ENCODE results near the gene DOCK10. TPM values are rescaled to one million over a fixed set of nuclear protein-coding genes. Genes with fewer than 3 reads are reported as not detected.
"Not testable (repeated sequence)": the region's sequence is repeated elsewhere in the genome, so short reads cannot be mapped to it uniquely, and the experiment has no call there.

DOCK10 gene
- total RNA-seq, 2 donors from 2014 or later, result 334 to 378 TPM

GRCh38 chr2:224925061-224925809 is 117.0 kb downstream of the DOCK10 start:
- Mint-ChIP-seq H3K4me3 (peak overlapping the region; percentile 84), H3K4me1 (ENCODE audit: low read depth in 2 of 2) (peaks cover 68 to 80% of the 10 kb centered on the region in 2 donors), H3K9me3 (peaks cover 3% of the 10 kb centered on the region), H3K27me3 (no peaks in the 10 kb centered on the region), H3K27ac (peak overlapping the region; percentile 96 to 98), H3K36me3 (peaks cover 52% of the 10 kb centered on the region)
- ATAC-seq (peak; percentile 66 to 75), DNase-seq (ENCODE audit: low spot score) (no peak)

DNA sequence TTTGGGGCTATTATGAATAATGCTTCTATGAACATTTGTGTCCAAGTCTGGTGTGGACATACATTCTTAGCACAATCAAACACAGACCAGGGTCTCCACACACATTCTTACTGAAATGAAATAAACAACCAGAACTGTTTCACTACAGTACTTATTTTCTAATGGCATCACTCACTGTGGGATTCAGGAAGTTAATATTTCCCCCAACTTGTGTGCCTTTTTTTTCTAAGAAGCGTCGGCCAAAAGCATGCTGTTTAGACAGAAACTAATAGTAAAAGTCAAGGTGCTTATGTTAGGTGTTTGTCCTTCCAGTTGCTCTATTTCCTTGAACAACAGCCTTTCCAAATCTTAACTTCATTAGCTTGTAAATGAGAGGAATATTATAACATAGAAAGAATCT is 117.6 kb downstream of the DOCK10 start:
- Mint-ChIP-seq H3K4me3 (peak overlapping the region; percentile 84), H3K27me3 (no peaks in the 10 kb centered on the region)
- ATAC-seq, result no peak

GRCh38 chr2:224922142-224922727 is 120.0 kb downstream of the DOCK10 start:
- peak; percentile 12 to 22 for ATAC-seq
- peaks cover 3% of the 10 kb centered on the region for H3K9me3 Mint-ChIP-seq
- H3K27me3 Mint-ChIP-seq, result no peaks in the 10 kb centered on the region
- H3K36me3 Mint-ChIP-seq, result peaks cover 28% of the 10 kb centered on the region
- peak overlapping the region; percentile 96 to 98 for H3K27ac Mint-ChIP-seq
- H3K4me1 Mint-ChIP-seq (ENCODE audit: low read depth in 2 of 2), result peaks cover 38 to 50% of the 10 kb centered on the region in 2 donors
- DNase-seq (ENCODE audit: low spot score), result no peak
- H3K4me3 Mint-ChIP-seq, result peak overlapping the region; percentile 46

More for the DNA sequence above, 117.6 kb downstream of the DOCK10 start:
- Mint-ChIP-seq H3K9me3 (peaks cover 3% of the 10 kb centered on the region), H3K27ac (peak overlapping the region; percentile 96 to 98), H3K36me3 (peaks cover 48% of the 10 kb centered on the region), H3K4me1 (ENCODE audit: low read depth in 2 of 2) (peaks cover 62 to 74% of the 10 kb centered on the region in 2 donors)
- DNase-seq (ENCODE audit: low spot score), result no peak

GRCh38 chr2:224919472-224920110 is 122.7 kb downstream of the DOCK10 start:
- Mint-ChIP-seq H3K27ac (no peak overlapping the region), H3K4me1 (ENCODE audit: low read depth in 2 of 2) (peaks cover 18 to 24% of the 10 kb centered on the region in 2 donors), H3K4me3 (no peak overlapping the region), H3K9me3 (peaks cover 3% of the 10 kb centered on the region), H3K36me3 (peaks cover 15% of the 10 kb centered on the region), H3K27me3 (no peaks in the 10 kb centered on the region)
- ATAC-seq, result peak in 1 of 2 donors; percentile 37
- DNase-seq (ENCODE audit: low spot score), result no peak

DNA sequence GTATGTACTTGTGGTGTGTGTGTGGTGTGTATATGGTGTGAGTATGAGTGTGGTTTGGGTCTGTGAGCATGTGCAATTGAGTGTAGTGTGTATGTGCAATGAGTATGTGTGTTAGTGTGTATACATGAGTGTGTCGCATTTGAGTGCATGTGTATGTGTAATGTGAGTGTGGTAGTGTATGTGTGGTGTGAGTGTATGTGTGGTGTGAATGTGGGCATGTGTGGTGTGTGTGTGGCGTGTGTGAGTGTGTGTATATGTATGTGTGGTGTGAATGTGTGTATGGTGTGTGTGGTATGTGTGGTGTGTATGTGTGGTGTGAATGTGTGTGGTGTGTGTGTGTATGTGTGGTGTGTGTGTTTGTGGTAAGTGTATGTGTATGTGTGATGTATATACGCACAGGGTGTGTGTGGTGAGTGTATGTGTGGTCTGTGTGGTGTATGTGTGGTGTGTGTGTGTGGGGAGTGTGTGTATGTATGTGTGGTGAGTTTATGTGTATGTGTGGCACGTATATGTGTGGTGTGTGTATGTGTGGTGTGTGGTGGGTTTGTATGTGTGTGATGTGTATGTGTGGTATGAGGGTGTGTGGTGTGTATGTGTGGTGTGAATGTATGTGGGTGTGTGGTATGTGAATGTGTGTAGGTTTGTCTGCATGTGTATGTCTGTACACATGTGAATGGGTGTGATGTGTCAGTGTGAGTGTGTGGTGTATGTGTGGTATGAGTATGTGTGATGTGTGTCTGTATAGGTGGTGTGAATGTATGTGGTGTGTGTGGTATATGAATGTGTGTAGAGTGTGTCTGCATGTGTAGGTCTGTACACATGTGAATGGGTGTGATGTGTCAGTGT is 123.4 kb downstream of the DOCK10 start:
- Mint-ChIP-seq H3K27me3 (no peaks in the 10 kb centered on the region), H3K27ac (no peak overlapping the region), H3K36me3 (peaks cover 7% of the 10 kb centered on the region), H3K4me3 (no peak overlapping the region), H3K4me1 (ENCODE audit: low read depth in 2 of 2) (peaks cover 11 to 17% of the 10 kb centered on the region in 2 donors), H3K9me3 (no peaks in the 10 kb centered on the region)
- DNase-seq (ENCODE audit: low spot score) (no peak), ATAC-seq (peak; percentile 60 to 71)

DNA sequence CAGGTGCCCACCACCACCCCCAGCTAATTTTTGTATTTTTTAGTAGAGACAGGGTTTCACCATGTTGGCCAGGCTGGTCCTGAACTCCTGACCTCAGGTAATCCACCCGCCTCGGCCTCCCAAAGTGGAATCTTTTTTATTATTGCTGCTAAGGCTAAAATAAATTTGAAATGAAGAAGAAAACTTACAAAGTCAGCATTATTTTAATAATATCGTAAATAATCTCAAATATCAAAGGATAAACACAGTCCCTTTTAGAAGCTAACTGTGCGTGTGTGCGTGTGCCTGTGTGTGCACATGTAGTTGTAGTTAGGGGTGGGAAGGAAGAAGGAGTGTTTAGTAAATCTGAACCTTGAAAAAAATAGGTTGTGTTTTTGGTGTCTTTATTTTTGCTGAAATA is 125.0 kb downstream of the DOCK10 start:
- not testable (repeated sequence) for H3K4me3 Mint-ChIP-seq, H3K9me3 Mint-ChIP-seq

DNA sequence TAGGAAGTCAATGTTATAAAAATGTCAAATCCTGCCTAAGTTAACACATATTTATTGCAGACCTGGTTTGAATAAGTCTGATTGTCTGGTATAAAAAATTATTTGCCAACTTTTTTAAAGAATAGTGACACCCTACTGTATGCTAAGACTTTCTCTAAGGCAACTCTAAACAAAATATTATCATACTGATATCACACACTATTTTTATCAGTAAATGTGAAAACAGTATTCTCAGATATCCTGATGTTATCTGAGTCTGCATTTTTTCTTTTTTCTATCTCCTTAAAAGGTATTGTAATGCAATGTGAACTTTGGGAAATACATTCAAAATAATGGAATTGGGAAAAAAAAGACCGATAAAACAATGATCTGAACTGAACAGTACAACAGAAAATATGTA is 127.1 kb downstream of the DOCK10 start:
- Mint-ChIP-seq H3K27me3 (no peaks in the 10 kb centered on the region), H3K4me1 (ENCODE audit: low read depth in 2 of 2) (peaks cover 15 to 19% of the 10 kb centered on the region in 2 donors), H3K4me3 (no peak overlapping the region), H3K36me3 (peaks cover 5% of the 10 kb centered on the region), H3K9me3 (no peaks in the 10 kb centered on the region), H3K27ac (no peak overlapping the region)
- ATAC-seq, result no peak
- no peak for DNase-seq (ENCODE audit: low spot score)

More for the DNA sequence above, 125.0 kb downstream of the DOCK10 start:
- not testable (repeated sequence) for H3K4me1 Mint-ChIP-seq (ENCODE audit: low read depth in 2 of 2); ATAC-seq; H3K27ac Mint-ChIP-seq; H3K27me3 Mint-ChIP-seq; H3K36me3 Mint-ChIP-seq; DNase-seq (ENCODE audit: low spot score)

DNA sequence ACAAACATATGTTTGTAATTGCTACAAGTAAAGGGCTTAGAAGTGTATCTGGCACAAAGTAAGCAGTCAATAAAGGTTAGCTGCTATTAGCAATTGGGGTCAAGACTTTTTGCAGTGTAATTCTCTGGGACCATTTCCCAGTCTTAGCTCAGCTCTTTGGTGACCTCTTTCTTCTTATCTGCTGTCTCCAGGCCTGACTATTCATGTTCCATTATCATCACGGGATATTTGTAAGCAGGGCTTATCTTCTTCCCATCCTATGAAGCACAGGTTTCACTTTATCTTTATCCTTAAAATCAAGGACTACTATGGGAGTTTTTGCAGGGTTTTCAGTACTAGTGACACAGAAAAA is 131.7 kb downstream of the DOCK10 start:
- H3K36me3 Mint-ChIP-seq, result peaks cover 20% of the 10 kb centered on the region
- no peaks in the 10 kb centered on the region for H3K27me3 Mint-ChIP-seq

DNA sequence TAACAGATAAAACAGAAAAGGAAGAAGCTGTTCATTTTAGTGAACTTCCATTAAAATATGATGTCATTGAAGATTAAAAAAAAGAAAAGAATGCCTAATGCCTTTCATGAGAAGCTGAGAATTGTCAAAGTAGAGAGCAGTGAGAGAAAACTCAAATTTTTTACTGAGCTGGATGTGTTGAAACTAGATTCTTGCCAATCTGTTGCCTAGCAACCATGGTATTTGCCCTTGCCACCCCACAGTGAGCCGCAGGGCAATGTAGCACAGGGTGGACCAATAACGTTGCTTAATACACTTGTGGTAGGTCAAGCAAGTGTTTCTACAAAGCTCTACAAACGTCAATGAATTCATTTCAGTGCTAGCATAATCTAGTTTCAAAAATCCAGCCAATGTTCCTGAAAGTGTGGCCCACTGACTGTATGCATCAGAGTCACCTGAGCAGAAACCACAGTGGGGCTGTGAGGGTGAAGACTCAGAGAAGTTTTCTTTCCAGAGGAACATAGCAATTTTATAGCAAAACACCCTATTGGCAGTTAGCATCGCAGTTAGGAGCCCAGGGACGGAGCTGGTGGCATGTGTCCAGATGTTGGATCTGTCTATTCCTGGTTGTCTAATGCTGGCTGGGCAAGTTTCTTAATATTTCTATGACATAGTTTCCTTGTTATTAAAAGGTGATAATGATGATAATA is 132.2 kb downstream of the DOCK10 start:
- no peaks in the 10 kb centered on the region for H3K27me3 Mint-ChIP-seq
- no peaks in the 10 kb centered on the region for H3K9me3 Mint-ChIP-seq
- peaks cover 48 to 56% of the 10 kb centered on the region in 2 donors for H3K4me1 Mint-ChIP-seq (ENCODE audit: low read depth in 2 of 2)
- DNase-seq (ENCODE audit: low spot score), result peak; percentile 66
- H3K4me3 Mint-ChIP-seq, result peak overlapping the region; percentile 3
- peaks cover 20% of the 10 kb centered on the region for H3K36me3 Mint-ChIP-seq
- H3K27ac Mint-ChIP-seq, result peak overlapping the region; percentile 21 to 59
- ATAC-seq, result peak; percentile 81 to 93

More for the DNA sequence above, 131.7 kb downstream of the DOCK10 start:
- H3K4me1 Mint-ChIP-seq (ENCODE audit: low read depth in 2 of 2), result peaks cover 46 to 55% of the 10 kb centered on the region in 2 donors
- peak overlapping the region; percentile 21 to 59 for H3K27ac Mint-ChIP-seq
- ATAC-seq, result peak in 1 of 2 donors; percentile 43
- H3K4me3 Mint-ChIP-seq, result no peak overlapping the region
- no peaks in the 10 kb centered on the region for H3K9me3 Mint-ChIP-seq
- no peak for DNase-seq (ENCODE audit: low spot score)

- DNase-seq (ENCODE audit: low spot score) (no peak), ATAC-seq (no peak)
- Mint-ChIP-seq H3K4me1 (ENCODE audit: low read depth in 2 of 2) (peaks cover 56 to 58% of the 10 kb centered on the region in 2 donors), H3K9me3 (no peaks in the 10 kb centered on the region), H3K4me3 (no peak overlapping the region), H3K27me3 (no peaks in the 10 kb centered on the region), H3K36me3 (peaks cover 20% of the 10 kb centered on the region), H3K27ac (peak overlapping the region; percentile 21 to 59)
Measured at GRCh38 chr2:224908818-224909217, 133.4 kb downstream of the DOCK10 start.

GRCh38 chr2:224904381-224904780 is 137.9 kb downstream of the DOCK10 start:
- ATAC-seq, result peak in 1 of 2 donors; percentile 66

GRCh38 chr2:224903621-224904020 is 138.6 kb downstream of the DOCK10 start:
- peak overlapping the region in 1 of 2 donors; percentile 68 for H3K27ac Mint-ChIP-seq
- H3K9me3 Mint-ChIP-seq, result no peaks in the 10 kb centered on the region
- no peak for DNase-seq (ENCODE audit: low spot score)
- H3K4me3 Mint-ChIP-seq, result no peak overlapping the region
- H3K36me3 Mint-ChIP-seq, result peaks cover 20% of the 10 kb centered on the region
- H3K4me1 Mint-ChIP-seq (ENCODE audit: low read depth in 2 of 2), result peaks cover 40 to 41% of the 10 kb centered on the region in 2 donors
- ATAC-seq, result no peak
- H3K27me3 Mint-ChIP-seq, result no peaks in the 10 kb centered on the region

More at GRCh38 chr2:224904381-224904780, 137.9 kb downstream of the DOCK10 start:
- Mint-ChIP-seq H3K4me1 (ENCODE audit: low read depth in 2 of 2) (peaks cover 43 to 44% of the 10 kb centered on the region in 2 donors), H3K36me3 (peaks cover 20% of the 10 kb centered on the region), H3K27ac (peak overlapping the region; percentile 37 to 55), H3K4me3 (no peak overlapping the region), H3K9me3 (no peaks in the 10 kb centered on the region), H3K27me3 (no peaks in the 10 kb centered on the region)
- DNase-seq (ENCODE audit: low spot score), result no peak
